ENCODE results near the gene STUM. TPM values are rescaled to one million over a fixed set of nuclear protein-coding genes. Genes with fewer than 3 reads are reported as not detected.

Gene STUM
- total and polyA plus RNA-seq, 10 of the 15 experiments (the other 5 are each of a cell fraction or from before 2014, with no cell fraction given), result under 0.01 to 0.15 (median 0.09) TPM; not detected in 5

- Histone ChIP-seq H3K9ac (ENCODE audit: control insufficient read depth, insufficient read depth, low read length) (no peak overlapping the region), H3K4me2 (ENCODE audit: control insufficient read depth, insufficient read depth) (no peak overlapping the region), H3K36me3 (ENCODE audit: control insufficient read depth in 2 of 2, insufficient read depth in 2 of 2, low read length in 1 of 2) (no peaks in the 10 kb centered on the region), H4K20me1 (ENCODE audit: control insufficient read depth, insufficient read depth) (no peaks in the 10 kb centered on the region), H3K27me3 (replicated peaks in 1 of 2; ENCODE audit: control insufficient read depth in 2 of 2, insufficient read depth in 2 of 2, low read length in 1 of 2) (peaks cover 0 to 2% of the 10 kb centered on the region in 2 experiments; a peak in 1 of 4 replicates), H3K9me3 (replicated peaks; ENCODE audit: control insufficient read depth, insufficient read depth, low read length) (no peaks in the 10 kb centered on the region; the same call in 1 of the 3 replicates), H3K27ac (ENCODE audit: control insufficient read depth, insufficient read depth) (no peak overlapping the region), H2AFZ (ENCODE audit: control insufficient read depth, low read depth, low read length) (no peak overlapping the region), H3K4me1 (ENCODE audit: control insufficient read depth, insufficient read depth, low read length) (no peaks in the 10 kb centered on the region), H3K79me2 (ENCODE audit: control insufficient read depth, insufficient read depth, low read length) (no peaks in the 10 kb centered on the region), H3K4me3 (no peak overlapping the region)
- BruUV-seq (replicated peaks), result no TSS peak
- ATAC-seq, result no peak
- CTCF ChIA-PET, result interaction anchor here (2.5 kb wide), 1 partner anchor 23 kb away, joined by 6 read pairs; no protein-coding TSS in a partner anchor
- FAIRE-seq, result no peak
- POLR2A ChIA-PET, result no interaction called here
- in situ Hi-C loops (cut with MboI), result no loop called here
- RAD21 ChIA-PET (ENCODE audit: unreplicated experiment), result no interaction called here
- TF ChIP-seq HSF1 (IDR thresholded peaks at IDR 0.05; ENCODE audit: low read depth, low read length) (no peak), NR2F1 (conservative IDR thresholded peaks at IDR 0.05) (no peak), MTA2 (IDR thresholded peaks at IDR 0.05; ENCODE audit: low read depth) (no peak), MYC (IDR thresholded peaks at IDR 0.05; ENCODE audit: insufficient read depth, insufficient read length, insufficient replicate concordance, low read length, severe bottlenecking) (no peak), CTCF (IDR thresholded peaks at IDR 0.05 in 2 of 3, conservative IDR thresholded peaks at IDR 0.05 in 1 of 3; ENCODE audit: control insufficient read depth in 2 of 3, extremely low read depth in 1 of 3, insufficient read depth in 1 of 3, low read depth in 3 of 3, low read length in 3 of 3) (no peak), SPI1 (IDR thresholded peaks at IDR 0.05; ENCODE audit: borderline replicate concordance, insufficient read depth, low read depth, low read length) (no peak), NFIC (IDR thresholded peaks at IDR 0.05; ENCODE audit: low read depth, low read length) (no peak), ZBTB33 (IDR thresholded peaks at IDR 0.05) (no peak), ZNF622 (IDR thresholded peaks at IDR 0.05) (no peak), USF1 (IDR thresholded peaks at IDR 0.05; ENCODE audit: borderline replicate concordance, extremely low read length, insufficient read depth, low read depth, low read length) (no peak), POLR2AphosphoS2 (IDR thresholded peaks at IDR 0.05; ENCODE audit: low read depth, low read length) (no peak)
- SMC1A ChIA-PET (ENCODE audit: uncharacterized antibody, unreplicated experiment), result interaction anchor here (1.5 kb wide), 1 partner anchor 123 kb away, joined by 4 read pairs; no protein-coding TSS in a partner anchor
- no peak for DNase-seq (ENCODE audit: low read depth, low spot score)
- intact Hi-C loops (cut with micrococcal nuclease; ENCODE audit: unreplicated experiment), result no loop called here
These were observed 24.0 kb upstream of the STUM start for GRCh38 chr1:226524547-226524946.
